C4-2B (cell line): ENCODE results near the gene FAAP100.

Experiments
- CTCF ChIP-seq: fragments of 450-650 bp; conservative IDR thresholded peaks from 2 replicates; pipeline ENCODE4 v1.5.1; 2017; ENCODE audit warnings: mild to moderate bottlenecking
- ZFX ChIP-seq: fragments of 450-650 bp; IDR thresholded peaks from 2 replicates; pipeline ENCODE4 v1.6.1; 2017

DNA sequence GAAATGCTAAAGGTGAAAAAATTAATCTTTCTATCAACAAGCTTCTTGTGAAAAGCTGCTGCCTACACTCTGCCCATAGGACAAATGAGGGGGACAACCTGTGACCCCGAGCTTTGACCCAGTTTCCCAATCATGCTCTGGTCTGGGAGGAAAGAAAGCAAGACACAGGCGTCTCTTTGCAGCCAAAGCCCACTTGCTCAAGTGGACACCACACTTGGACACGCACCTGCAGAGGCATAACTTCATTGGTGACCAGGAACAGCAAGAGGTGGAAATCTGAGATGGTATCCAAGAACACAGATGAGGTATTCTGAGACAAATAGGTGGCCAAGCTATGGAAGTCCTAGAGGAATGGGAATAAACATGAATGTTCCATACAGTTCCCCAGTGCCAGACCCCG is 15.0 kb upstream of the FAAP100 start:
- no peak for TF ChIP-seq CTCF
- no peak for TF ChIP-seq ZFX
